ENCODE results near the gene OTOGL. TPM values are rescaled to one million over a fixed set of nuclear protein-coding genes. Genes with fewer than 3 reads are reported as not detected.

The OTOGL gene
- polyA plus RNA-seq, 3 donors: not detected

DNA sequence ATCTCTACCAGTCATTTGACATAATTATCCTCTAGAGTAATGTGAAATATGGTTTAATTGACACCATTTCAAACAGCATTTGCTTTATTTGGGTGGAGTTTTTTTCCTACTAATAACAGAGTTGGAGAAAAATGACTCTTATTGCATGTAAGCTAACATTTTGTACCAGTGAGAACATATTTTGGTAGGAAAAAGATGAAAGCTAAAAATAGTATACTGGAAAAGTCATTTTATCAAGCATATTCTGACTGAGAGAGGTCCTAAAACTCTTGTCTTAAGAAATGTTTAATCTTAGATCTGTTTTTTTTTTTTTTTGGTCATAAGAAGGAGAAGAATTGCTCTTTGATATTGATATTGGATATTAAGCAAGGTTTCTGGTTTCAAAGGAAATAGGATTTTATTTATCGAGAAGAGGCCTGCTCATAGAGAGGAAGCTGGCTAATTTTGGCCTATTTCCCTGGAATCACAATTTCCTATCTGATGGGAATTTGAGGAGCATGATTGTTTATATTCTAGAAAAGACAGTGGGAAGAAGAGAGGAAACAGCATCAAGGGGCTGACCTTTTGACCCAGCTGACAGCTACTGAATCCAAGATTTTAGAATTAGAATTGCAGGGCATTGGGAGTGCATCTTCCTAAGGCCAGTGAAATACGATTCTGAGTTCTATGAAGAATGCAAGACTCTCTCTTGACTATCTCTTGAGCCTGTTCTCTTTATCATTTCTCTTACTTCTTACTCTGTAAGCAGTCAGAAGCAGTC, 19.4 kb downstream of the OTOGL start:
- no peak for DNase-seq
- no peaks in the 10 kb centered on the region for H3K36me3 ChIP-seq (replicated peaks in 1 of 2; ENCODE audit: control insufficient read depth in 1 of 2, insufficient read depth in 2 of 2, low read length in 2 of 2)
- intact Hi-C loops (cut with micrococcal nuclease): no loop called here
- TF ChIP-seq, protein P1, sequence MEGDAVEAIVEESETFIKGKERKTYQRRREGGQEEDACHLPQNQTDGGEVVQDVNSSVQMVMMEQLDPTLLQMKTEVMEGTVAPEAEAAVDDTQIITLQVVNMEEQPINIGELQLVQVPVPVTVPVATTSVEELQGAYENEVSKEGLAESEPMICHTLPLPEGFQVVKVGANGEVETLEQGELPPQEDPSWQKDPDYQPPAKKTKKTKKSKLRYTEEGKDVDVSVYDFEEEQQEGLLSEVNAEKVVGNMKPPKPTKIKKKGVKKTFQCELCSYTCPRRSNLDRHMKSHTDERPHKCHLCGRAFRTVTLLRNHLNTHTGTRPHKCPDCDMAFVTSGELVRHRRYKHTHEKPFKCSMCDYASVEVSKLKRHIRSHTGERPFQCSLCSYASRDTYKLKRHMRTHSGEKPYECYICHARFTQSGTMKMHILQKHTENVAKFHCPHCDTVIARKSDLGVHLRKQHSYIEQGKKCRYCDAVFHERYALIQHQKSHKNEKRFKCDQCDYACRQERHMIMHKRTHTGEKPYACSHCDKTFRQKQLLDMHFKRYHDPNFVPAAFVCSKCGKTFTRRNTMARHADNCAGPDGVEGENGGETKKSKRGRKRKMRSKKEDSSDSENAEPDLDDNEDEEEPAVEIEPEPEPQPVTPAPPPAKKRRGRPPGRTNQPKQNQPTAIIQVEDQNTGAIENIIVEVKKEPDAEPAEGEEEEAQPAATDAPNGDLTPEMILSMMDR (IDR thresholded peaks at IDR 0.05): no peak
- Mint-ChIP-seq H3K4me3 (no peak overlapping the region), H3K9me3 (peaks cover 5 to 15% (median 10%) of the 10 kb centered on the region in 7 donors), H3K4me1 (no peaks in the 10 kb centered on the region), H3K36me3 (no peaks in the 10 kb centered on the region), H3K27me3 (ENCODE audit: low read depth in 3 of 3) (peaks cover 0 to 4% (median 0%) of the 10 kb centered on the region in 3 donors), H3K27ac (no peak overlapping the region)
- peaks cover 0 to 10% of the 10 kb centered on the region in 2 donors for H3K9me3 ChIP-seq (replicated peaks in 1 of 2; ENCODE audit: control insufficient read depth in 1 of 2, insufficient read depth in 1 of 2, low read length in 2 of 2)
- no peak overlapping the region for H3K4me2 ChIP-seq (replicated peaks; ENCODE audit: extremely low read depth, low read length, poor library complexity, severe bottlenecking)
- H3K79me2 ChIP-seq (ENCODE audit: insufficient read depth, low read length): no peaks in the 10 kb centered on the region
- no peak overlapping the region for H3K9ac ChIP-seq (ENCODE audit: insufficient read depth, low read length, poor library complexity, severe bottlenecking)
- no peaks in the 10 kb centered on the region for H3K27me3 ChIP-seq (ENCODE audit: control insufficient read depth in 2 of 2, insufficient read depth in 2 of 2, low read length in 2 of 2)
- no peak overlapping the region for H3K27ac ChIP-seq (ENCODE audit: low read depth in 1 of 2, low read length in 2 of 2)
- WGBS (ENCODE audit: insufficient coverage): no CpG with 5 or more reads among the region's 2 CpGs
- H4K20me1 ChIP-seq (ENCODE audit: insufficient read depth, low read length): no peaks in the 10 kb centered on the region
- no peak overlapping the region for H2AFZ ChIP-seq (ENCODE audit: insufficient read depth, low read depth, low read length, poor library complexity, severe bottlenecking)
- no peaks in the 10 kb centered on the region for H3K4me1 ChIP-seq (ENCODE audit: control insufficient read depth in 1 of 2, insufficient read depth in 2 of 2, low read length in 2 of 2)
- no peak overlapping the region for H3K4me3 ChIP-seq (replicated peaks in 1 of 3; ENCODE audit: low read depth in 2 of 3, low read length in 3 of 3)

DNA sequence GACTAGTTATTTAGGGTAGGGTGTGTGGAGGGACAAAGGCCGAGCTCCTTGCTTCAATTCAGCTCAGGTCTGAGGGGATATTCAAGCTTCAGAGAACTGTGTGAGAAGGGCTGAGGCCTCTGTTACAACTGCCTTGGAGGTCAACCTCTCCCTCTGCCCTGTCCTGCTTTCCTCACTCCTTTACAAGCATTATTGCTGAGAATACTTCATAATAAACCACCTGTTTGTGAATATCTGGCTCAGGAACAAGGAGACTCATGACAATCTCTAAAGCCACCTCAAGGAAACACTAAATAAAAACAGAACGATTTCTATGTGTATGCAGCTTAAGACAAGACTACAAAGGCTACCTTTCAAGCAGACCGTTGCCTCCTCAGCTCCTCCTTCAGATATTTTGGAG, 21.7 kb downstream of the OTOGL start:
- no peaks in the 10 kb centered on the region for H4K20me1 ChIP-seq (ENCODE audit: insufficient read depth, low read length)
- intact Hi-C loops (cut with micrococcal nuclease): no loop called here

More for the DNA sequence above, 21.7 kb downstream of the OTOGL start:
- H3K9me3 ChIP-seq (replicated peaks in 1 of 2; ENCODE audit: control insufficient read depth in 1 of 2, insufficient read depth in 1 of 2, low read length in 2 of 2): peaks cover 0 to 1% of the 10 kb centered on the region in 2 donors
- H3K27me3 ChIP-seq (ENCODE audit: control insufficient read depth in 2 of 2, insufficient read depth in 2 of 2, low read length in 2 of 2): no peaks in the 10 kb centered on the region
- no peaks in the 10 kb centered on the region for H3K4me1 Mint-ChIP-seq
- TF ChIP-seq, protein P1 (IDR thresholded peaks at IDR 0.05): no peak
- no peak overlapping the region for H3K9ac ChIP-seq (ENCODE audit: insufficient read depth, low read length, poor library complexity, severe bottlenecking)
- no peaks in the 10 kb centered on the region for H3K36me3 ChIP-seq (replicated peaks in 1 of 2; ENCODE audit: control insufficient read depth in 1 of 2, insufficient read depth in 2 of 2, low read length in 2 of 2)
- H3K9me3 Mint-ChIP-seq: peaks cover 0 to 5% (median 1%) of the 10 kb centered on the region in 7 donors
- H3K4me3 ChIP-seq (replicated peaks in 1 of 3; ENCODE audit: low read depth in 2 of 3, low read length in 3 of 3): no peak overlapping the region
- DNase-seq: no peak
- H3K4me1 ChIP-seq (ENCODE audit: control insufficient read depth in 1 of 2, insufficient read depth in 2 of 2, low read length in 2 of 2): no peaks in the 10 kb centered on the region
- H3K27me3 Mint-ChIP-seq (ENCODE audit: low read depth in 3 of 3): peaks cover 0 to 3% (median 0%) of the 10 kb centered on the region in 3 donors
- no peaks in the 10 kb centered on the region for H3K79me2 ChIP-seq (ENCODE audit: insufficient read depth, low read length)
- H3K27ac Mint-ChIP-seq: no peak overlapping the region
- no peak overlapping the region for H3K4me3 Mint-ChIP-seq
- no CpG with 5 or more reads among the region's 3 CpGs for WGBS (ENCODE audit: insufficient coverage)
- H3K4me2 ChIP-seq (replicated peaks; ENCODE audit: extremely low read depth, low read length, poor library complexity, severe bottlenecking): no peak overlapping the region
- no peak overlapping the region for H3K27ac ChIP-seq (ENCODE audit: low read depth in 1 of 2, low read length in 2 of 2)
- H3K36me3 Mint-ChIP-seq: no peaks in the 10 kb centered on the region
- H2AFZ ChIP-seq (ENCODE audit: insufficient read depth, low read depth, low read length, poor library complexity, severe bottlenecking): no peak overlapping the region
